Amniotic epithelial cell (primary cell): Measurements from ENCODE around the gene NINL.

Source experiments
- DNase-seq: peaks from one replicate; pipeline ENCODE4 v3.0.0-alpha.2; 2010; ENCODE audit warnings: low read depth

The NINL gene

DNA sequence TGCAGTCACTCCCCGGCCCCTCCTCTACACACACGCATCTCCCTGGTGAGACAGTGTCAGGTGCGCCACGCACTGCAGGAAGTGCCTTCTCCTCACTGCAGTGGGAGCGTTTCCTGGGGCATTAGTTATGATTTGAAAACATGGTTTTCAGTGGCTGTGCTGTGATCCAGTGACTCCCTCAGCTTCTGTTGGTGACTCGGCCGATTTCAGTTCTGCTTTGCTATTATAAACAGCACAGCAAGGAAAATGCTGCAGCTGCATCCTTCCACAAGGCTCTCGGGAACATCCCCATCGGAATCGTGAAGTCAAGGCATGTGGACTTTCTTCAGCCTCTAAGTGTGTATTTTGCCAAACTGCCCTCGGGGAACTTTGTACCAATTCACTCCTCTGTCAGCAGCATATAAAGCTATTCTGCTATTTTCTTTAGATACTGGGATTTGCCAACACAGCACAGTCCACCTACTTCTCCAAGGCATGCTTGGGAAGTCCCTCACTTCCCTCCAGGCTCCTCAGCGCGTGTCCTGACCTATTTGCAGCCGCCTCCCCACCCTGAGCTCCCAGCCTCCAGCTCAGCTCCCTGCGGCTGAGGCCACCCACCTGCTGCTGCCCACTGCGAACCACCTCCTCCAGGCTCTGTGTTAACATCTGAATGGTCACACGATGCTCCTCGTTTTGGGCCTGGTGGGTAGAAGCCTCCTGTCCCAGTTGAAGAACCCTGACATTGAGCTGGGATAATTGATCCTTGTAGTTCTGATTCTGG, 123.4 kb downstream of the NINL start:
- no peak for DNase-seq

DNA sequence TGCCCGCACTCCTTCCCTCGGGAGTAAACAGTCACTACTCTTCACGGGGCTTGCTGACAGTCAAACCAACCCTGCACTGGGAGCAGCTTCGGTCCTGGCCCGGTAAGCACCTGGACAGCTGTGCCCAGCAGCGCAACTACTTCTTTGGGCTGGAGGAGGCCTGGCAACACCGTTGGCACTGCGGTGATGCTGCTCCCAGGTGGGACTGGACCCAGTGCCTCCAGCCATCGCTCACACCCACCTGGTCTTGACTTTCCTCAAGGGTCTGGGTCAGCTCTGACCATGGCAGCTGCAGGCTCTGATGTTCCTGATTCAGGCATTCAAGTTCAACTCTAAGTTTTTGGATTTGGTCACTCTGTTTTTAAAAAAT, 124.1 kb downstream of the NINL start:
- no peak for DNase-seq

DNA sequence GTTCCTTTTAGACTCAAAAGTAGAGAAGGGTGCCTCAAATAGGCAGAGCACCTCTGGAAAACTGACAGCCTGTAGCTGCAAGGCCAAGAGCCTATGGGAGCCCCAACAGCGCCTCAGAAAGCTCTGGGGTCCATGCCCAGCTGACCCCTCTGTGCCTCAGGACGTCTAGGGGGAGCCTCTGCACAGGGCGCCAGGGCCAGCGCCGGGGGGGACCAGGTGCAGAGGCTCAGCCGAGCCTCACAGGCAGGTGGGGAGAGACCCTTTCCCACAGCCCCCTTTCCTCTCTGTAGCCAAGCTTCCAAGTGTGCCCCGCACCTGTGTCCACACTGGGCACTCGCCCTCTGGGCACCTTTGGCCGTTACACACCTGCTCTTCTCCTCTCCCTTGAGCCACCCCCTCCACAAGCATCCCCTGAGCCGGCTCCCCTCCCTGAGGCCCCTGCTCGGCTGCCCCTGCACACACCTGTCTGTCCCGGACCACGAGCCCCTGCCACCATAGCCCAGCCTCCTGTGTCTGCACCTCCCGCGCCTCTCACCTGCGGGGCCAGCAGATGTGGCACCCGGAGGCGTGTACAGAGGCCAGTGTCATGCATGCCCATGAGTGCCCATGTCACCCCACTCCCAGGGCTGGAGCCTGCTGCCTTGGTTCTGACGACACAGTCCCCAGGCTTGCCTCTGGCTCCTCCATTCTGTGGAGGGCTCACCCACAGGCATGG, 124.6 kb downstream of the NINL start:
- no peak for DNase-seq

DNA sequence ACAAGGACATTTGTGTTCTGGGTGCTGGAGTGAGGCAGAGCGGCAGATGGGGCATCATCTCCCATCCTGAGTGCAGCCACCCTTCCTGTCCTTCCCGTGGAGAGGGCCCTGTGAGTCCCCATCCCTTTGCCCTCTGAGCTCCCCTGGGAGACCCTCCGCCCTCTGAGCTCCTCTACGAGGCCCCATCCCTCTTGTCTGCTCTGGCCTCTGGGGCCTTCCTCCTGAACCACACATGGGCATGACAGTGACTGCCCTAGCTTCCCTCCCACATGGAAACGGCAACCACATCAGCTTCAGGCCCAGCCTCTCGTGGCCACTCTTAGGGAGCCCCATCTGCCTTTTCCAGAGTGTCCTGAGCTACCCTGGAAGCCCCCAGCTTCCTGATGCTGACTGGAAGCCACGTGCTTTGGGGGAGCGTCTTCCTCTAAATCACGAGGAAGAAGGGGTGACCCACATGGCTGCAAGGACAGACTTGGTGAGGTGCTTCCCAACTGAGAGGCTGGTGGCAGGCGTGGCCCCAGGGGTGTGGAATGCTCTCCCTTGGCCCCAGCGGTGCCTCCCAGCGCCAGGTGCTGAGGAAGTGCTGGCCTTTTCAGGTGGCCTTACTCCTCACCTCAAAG, 125.3 kb downstream of the NINL start:
- no peak for DNase-seq

DNA sequence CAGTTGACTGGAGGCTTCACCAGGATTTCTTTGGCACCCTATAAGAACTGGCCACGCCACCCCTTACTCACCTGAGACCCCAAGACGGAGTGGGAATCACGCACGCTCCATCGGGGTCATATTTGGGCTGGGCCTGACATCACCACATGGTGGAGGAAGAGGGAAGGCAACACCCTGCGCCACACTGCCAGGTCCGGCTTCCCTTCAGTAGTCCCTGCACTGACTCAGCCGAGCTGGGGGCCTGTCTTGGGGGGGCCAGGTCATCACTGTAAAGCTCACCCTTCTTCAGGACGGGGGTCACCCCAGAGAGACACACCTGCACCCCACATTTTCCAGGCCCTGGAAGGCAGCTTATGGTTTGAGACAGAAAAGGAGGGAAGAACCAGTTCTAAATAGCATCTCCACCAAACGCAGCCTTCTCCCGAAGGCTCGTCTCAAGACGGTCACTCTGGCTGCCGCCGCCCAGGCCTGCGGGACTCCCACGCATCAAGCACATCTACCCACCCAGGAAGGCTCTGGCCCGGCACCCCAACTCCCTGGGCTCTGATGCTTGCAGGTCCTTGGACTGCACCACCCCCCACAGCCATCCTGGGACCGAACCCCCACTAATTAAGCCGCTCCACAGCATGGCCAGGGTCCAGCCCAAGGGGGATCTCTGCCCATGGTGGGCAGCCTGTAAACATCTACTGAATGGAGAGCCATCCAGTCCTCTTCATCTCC, 126.1 kb downstream of the NINL start:
- DNase-seq, result no peak

DNA sequence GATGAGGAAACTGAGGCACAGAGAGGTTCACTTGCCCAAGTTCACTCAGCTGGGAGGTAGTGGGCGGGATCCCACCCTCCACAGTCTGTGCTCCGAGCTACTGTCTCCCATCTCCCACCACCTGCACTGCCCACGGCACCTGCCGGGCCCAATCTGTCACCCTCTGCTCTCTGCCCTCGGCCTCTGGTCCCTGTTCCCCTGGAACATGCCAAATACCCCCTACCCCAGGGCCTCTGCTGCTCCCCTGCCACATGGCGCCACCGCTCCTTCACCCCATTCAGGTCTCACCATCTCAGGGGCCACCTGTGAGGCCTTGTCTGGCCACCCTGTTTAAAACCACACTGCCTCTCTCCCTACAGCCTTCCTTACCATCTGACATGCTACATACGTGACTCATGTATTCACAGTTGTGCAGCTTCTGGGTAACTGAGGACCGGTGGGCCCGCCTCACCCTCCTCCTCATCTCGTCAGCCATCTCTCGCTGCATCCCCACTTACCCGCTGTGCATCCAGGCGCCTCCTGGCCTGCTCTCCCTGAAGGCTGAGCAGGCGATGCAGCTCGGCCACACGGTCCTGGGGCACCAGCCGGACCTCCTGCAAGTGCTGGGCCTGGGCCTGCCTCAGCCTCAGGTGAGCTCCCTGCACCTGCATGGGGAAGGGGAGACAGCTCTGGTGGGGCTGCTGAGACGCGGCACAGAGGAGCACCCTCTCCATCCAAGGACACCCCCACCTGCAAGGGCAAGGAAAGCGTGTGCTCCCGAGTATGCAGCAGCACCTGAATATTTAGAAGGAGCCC, 127.2 kb downstream of the NINL start:
- no peak for DNase-seq

DNA sequence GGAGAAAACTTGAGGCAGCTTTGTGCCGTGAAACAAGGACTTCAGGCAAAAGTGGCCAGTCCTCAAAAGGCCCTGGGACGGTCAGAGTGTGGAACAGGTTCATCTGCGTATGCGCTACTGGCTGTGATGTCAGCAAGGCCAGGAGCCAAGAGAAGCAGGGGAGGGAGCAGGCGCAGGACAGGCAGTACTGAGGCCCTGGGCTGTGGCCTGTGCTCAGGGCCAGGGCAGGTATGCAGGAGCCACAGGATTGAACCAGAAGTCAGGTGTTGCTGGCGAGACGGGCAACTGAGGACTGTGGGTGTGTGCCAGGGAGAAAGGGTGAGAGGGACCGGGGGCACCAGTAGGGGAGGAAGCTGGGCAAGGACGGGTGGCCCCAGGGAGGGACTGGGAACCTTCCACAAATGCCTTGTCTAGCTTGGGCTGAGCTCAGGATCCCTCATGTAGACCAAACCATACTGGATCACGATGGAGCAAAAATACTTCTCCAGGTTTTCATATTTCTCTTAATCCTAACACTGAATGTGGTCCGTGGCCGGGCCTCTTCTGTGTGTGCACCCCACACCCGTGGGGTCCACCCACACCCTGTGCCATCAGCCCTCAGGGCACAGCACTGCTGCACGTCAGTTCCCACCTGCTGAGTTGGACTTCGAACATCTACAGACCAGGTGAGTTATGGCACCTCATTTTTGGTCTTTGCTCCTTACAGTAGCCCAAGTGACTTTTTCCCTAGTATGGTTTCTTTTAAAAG, 131.0 kb downstream of the NINL start:
- no peak for DNase-seq

DNA sequence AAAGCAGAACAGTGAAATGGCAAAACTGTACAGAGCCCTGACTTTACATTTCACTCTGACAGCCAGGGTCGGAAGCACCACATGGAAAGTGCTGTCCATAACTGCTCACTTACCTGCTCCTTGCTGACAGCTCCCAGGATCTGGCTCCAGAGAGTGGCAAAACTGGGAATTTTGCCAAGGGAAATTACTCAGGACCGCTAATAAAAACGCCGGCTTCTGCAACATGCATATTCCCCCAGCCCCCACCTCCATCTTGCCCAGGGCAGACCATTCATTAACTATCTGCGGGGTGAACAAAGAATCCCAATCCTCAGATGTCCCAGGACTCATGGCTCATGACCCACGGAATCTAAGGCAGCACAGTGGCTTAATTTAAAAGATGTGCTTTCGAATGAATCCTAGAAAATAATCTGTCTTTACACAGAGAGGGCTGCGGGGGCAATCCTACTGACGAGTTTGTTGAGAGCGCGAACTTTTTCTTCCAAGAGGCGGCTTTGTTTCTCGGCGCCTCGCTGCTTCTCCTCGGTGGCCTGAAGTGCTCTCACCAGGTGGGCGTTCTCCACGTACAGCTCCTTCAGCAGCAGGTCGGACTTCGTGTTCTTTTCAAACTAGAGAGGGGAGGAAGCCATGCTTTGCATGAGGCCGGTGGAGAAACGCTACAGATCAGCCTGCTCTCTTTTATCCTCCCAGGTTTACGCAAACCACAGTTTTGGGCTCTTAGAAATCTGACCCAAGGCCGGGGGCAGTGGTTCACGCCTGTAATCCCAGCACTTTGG, 132.1 kb downstream of the NINL start:
- peak; percentile 63 for DNase-seq

DNA sequence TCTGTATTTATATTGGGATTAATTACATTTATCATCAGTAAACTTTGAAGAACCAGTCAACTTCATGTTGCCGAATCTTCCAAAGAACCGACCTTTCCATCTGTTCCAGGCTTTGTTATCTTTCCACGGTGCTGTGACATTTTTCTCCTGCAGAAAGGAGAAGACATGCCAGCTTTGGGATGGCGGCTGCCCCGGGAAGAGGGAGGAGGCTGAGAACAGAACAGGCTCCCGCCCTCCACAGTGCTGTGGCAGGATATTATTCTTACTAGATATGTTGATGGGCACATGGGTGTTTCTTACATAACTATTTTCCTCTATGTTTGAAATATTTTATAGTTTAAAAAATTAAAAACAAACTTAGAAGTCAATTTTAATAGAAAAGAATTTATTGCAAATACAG, 133.0 kb downstream of the NINL start:
- DNase-seq, result no peak

DNA sequence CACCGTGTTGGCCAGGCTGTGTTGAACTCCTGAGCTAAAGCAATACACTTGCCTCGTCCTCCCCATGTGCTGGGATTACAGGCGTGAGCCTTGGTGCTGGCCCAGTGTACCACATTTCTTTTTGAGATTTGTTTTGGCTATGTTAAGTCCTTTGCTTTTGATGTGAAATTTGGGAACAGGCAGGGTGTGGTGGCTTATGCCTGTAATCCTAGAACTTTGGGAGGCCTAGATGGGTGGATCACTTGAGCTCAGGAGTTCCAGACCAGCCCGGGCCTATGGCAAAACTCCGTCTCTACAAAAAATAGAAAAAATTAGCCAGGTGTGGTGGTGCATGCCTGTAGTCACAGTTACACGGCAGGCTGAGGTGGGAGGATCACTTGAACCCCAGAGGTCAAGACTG, 137.7 kb downstream of the NINL start:
- DNase-seq, result no peak

DNA sequence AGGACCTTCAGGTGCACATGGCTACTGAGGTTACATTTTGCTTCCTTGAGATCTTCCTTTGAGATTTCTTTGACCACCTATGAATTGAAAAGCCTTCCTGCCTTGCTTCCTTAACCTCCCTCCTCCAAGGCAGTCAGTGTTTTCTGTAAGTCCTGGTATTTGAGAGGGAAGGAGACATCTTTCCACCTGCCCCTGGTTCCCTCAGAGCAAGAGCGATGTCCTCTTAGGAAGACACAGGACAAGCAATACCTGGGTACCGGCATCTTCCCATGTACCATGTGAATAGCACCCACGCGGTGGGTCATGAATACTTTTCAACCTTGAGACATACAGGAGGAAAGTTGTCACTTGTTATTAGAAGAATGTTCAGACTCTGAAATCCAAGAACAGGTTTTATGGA, 140.8 kb downstream of the NINL start:
- DNase-seq, result no peak

DNA sequence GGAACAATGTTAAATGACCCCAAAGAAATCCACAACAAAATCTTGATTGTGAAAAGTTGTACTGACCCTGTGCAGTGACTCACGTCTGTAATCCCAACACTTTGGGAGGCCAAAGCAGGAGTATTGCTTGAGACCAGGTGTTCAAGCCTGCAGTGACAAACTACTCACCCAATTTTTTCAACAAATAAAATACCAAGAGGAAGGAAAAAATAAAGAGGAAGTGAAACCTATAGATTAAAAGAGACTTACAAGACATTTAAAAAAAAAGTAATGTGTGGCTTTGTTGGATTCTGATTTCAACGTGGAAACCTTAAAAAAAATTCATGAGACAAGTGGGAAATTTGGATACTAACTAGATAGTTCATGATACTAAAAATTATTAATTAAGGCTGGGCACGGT, 146.0 kb downstream of the NINL start:
- no peak for DNase-seq

DNA sequence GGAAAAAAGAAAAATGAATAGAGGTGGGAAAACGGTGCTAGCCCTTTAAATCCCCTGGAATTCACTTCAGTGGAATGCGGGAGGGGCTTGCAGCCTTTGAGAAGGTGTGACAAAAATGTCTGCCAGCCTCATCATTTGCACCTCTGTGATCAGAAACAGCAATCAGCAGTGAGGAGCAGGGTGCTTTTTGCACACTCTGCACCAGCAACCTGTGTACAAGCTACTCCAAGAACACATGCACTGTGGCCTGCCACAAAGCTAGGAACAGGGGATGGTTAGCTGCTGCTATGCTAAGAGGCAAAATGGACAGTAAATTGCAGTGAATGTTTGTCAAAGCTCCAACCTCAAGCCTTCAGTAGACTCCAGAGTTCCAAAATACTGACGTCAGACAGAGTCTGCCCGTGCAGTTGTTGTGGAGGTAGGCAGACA, 148.2 kb downstream of the NINL start:
- DNase-seq, result peak; percentile 57

DNA sequence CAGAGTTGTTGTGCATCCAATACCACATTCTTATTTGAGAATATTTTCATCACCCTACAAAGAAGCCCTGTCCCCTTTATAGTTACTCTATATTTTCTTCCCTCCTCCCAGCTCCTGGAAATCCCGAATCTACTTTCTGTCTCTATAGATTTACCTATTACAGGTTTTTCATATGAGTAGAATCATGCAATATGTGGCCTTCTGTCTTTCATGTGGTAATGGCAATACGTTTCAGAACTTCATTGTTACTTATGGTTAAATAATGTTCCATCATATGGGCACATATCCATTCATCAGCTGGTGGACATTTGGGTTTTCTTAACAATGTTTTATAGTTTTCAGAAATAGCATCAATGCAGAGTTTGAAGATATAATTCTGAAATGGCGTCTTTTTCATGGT, 160.8 kb downstream of the NINL start:
- no peak for DNase-seq

DNA sequence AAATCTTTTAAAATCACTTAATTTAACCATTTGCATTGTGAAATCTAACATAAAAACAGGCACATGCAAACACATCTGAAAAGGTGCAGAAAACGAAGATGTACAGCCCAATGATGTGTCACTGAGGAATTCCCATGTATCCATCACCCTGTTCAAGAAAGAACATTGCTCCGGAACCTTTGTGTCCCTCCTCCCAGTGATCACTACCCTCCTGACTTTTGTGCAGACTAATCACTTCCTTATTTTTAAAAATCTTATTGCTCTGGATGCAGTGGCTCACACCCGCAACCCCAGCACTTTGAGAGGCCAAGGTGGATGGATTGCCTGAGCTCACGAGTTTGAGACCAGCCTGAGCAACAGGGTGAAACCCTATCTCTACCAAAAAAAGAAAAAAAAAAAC, 163.3 kb downstream of the NINL start:
- no peak for DNase-seq

DNA sequence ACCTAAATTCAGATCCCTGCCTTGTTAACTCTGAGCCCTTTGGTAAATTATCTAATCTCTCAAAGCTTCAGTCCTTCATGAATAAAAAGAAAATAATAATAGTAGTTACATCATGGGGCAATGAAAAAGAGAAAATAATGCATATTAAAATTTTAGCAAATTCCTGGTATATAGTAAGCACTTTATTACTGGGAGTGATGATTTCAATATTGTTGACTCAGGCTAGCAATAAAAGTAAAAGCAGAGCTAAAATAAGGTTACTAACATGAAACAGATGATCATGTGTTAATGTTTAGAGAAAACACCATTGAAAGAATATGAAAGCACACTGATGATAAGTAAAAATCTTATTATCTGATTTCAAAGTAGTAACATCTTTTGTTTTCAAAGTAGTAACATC, 164.2 kb downstream of the NINL start:
- no peak for DNase-seq

DNA sequence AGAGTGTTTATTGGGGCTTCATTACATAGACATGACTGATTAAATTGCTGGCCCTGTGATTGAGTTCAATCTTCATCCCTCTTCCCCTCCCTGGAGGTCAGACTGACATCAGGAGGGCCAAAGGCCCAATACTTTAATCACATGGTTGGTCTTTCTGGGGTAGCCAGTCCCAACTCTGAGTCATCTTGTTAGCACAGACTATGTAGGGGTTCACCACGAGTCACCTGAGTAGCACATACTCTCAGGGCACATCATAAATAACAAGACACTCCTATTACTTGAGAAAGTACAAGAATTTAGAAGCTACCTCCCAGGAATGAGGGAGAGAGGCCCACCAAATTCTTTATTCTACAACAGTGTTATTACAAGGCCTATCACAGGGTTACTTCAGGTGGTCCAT, 166.6 kb downstream of the NINL start:
- DNase-seq, result peak; percentile 50

DNA sequence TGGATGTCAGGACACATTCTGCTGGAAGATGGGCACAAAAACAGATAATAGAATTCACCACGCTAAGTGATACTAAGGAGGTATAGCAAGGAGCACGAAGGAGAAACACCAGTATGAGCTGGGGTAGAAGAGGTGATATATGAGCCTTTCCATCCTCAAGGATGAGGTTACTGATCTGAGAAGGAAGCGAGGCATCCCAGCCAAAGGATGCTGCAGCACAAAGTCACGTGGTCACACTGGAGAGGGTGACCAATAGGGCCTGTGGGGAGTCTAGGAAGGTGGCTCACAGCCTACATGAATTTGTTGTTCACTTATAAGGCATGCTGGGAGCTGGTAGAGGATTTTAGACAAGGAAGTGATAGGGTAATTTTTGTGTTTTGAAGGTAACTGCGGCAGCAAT, 176.4 kb downstream of the NINL start:
- DNase-seq, result no peak

DNA sequence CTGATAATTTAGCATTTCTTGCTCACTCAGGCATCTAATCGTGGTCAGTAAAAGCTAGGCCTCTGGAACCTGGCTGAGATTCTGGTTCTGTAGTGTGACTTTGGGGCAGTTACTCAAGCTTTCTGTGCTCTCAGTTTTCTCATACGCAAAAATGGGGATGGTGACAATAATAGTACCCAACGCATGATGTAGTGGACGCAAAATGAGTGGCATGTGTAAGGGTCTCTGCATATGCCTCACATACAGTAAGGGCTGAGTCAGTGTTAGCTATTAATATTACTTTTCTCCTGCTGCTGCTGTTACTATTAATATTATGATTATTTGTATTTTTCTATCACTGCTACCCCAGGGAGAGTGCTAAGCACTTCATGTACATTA, 177.2 kb downstream of the NINL start:
- no peak for DNase-seq
